Left renal cortex interstitium (tissue), 4 donors: ENCODE measurements around the gene WNT3A. TPM values are rescaled to one million over a fixed set of nuclear protein-coding genes. Genes with fewer than 3 reads are reported as not detected.

ENCODE experiments used
- DNase-seq, 4 donors: peaks; one replicate each; pipeline ENCODE4 v3.0.0-alpha.2; 2013; ENCODE audit warnings: low read depth in 4 of 4, low spot score in 2 of 4, missing footprints in 1 of 4
- polyA plus RNA-seq, 4 donors: library from polyadenylated mRNA; unstranded; fragments of 120-200 nt; gene quantifications; one replicate each; pipeline ENCODE4 v1.2.1, GENCODE V29; 2013; ENCODE audit not compliant: insufficient read length in 4 of 4

Gene WNT3A
- polyA plus RNA-seq, 4 donors, result 0.12 to 0.36 (median 0.22) TPM

- DNase-seq, result no peak
Measured at GRCh38 chr1:228095938-228096337, 89.1 kb downstream of the WNT3A start.

GRCh38 chr1:228096416-228097332 is 89.9 kb downstream of the WNT3A start:
- no peak for DNase-seq

- DNase-seq, result no peak
Measured at GRCh38 chr1:228097333-228098081, 90.7 kb downstream of the WNT3A start.

GRCh38 chr1:228098323-228098931 is 91.6 kb downstream of the WNT3A start:
- no peak for DNase-seq

- no peak for DNase-seq
Measured at GRCh38 chr1:228099331-228099732, 92.5 kb downstream of the WNT3A start.

- no peak for DNase-seq
Measured at GRCh38 chr1:228100822-228101613, 94.2 kb downstream of the WNT3A start.

GRCh38 chr1:228101614-228101993 is 94.8 kb downstream of the WNT3A start:
- no peak for DNase-seq

- no peak for DNase-seq
Measured at GRCh38 chr1:228101994-228102790, 95.4 kb downstream of the WNT3A start.

GRCh38 chr1:228102791-228103620 is 96.2 kb downstream of the WNT3A start, which contains the start of gene C1orf35:
TSS of gene C1orf35 (minus strand) at chr1:228103325. CDS start at chr1:228103227, 98 bp downstream.
- peak; percentile 64 to 92 (median 87) for DNase-seq

GRCh38 chr1:228104526-228105269 is 97.9 kb downstream of the WNT3A start:
- DNase-seq, result no peak

GRCh38 chr1:228105270-228105995 is 98.6 kb downstream of the WNT3A start:
- DNase-seq, result no peak

- no peak for DNase-seq
Measured at GRCh38 chr1:228105996-228106799, 99.4 kb downstream of the WNT3A start.

GRCh38 chr1:228106800-228107054 is 99.9 kb downstream of the WNT3A start:
- no peak for DNase-seq

GRCh38 chr1:228107636-228108035 is 100.8 kb downstream of the WNT3A start:
- no peak for DNase-seq

GRCh38 chr1:228108055-228108690 is 101.4 kb downstream of the WNT3A start:
- no peak for DNase-seq

- DNase-seq, result no peak
Measured at GRCh38 chr1:228108742-228109072, 101.9 kb downstream of the WNT3A start.
